Left ventricle myocardium superior (tissue), 1 donor: ENCODE data around the gene GAS7. TPM values are rescaled to one million over a fixed set of nuclear protein-coding genes. Genes with fewer than 3 reads are reported as not detected.
A peak's percentile ranks its signal among the peaks of the same experiment; 100 is the strongest.

Experiments
- ATAC-seq: fragments of 200-7000 bp; cut with Tn5 transposase; one replicate; pipeline ENCODE4 v1.9.1; 2020; ENCODE audit warnings: mild to moderate bottlenecking, moderate library complexity
- DNase-seq: peaks from one replicate; pipeline ENCODE4 v3.0.0-alpha.2; 2020
- intact Hi-C: fragments of 100-400 bp; cut with micrococcal nuclease; formaldehyde crosslinking; loops from one replicate; pipeline ENCODE4 v1.11.0; 2022
- total RNA-seq: library from RNA; stranded (reverse); fragmentation: NEBNext Ultra II Directional; extraction: Animal tissue kit (Norgen Biotek cat#: 25700); gene quantifications from one replicate; pipeline ENCODE4 v1.2.1, GENCODE V29; 2021
- donor health status: DM: no; HTN: yes; CAD: no; lungs with severe emphysema.

GAS7 gene
- total RNA-seq, 1 donor from 2014 or later = 51.2 TPM

DNA sequence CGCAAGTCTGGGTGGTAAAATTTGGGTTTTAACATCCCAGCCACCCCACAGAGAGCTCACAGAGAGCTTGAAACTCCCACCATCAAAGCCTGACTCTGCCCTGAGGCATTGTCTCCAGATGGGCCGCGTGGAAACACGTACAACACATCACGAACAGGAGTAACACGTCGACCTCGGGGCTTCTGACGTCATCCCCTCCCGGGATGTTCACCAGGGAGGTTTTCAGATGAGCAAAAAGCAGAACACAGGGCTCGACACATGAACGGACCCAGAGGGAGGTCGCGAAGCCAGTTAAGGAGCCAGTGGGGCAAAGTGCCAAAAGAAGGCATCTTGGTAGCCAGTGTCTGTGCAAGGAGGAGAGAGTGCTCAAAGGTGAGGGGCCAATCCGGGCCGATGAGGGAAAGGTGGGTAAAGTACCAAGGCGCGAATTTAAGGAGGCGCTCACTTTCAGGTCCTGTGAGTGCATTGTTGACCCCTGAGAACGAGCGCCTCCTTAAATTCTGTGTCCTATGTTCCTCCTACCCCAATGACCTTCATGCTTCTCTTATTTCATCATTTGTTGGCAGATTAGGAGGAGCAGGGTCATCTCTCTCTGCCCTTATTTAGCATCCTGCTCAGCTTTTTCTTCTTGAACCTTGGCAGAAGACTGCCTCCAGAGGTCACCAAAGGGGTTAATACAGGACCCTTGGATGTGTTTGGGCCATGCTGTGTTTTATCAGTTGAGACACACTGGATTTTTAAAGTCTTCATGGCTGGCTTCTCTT lies 298.9 kb downstream of the GAS7 start:
- peak; percentile 36 for ATAC-seq
- intact Hi-C loops = no loop called here

DNA sequence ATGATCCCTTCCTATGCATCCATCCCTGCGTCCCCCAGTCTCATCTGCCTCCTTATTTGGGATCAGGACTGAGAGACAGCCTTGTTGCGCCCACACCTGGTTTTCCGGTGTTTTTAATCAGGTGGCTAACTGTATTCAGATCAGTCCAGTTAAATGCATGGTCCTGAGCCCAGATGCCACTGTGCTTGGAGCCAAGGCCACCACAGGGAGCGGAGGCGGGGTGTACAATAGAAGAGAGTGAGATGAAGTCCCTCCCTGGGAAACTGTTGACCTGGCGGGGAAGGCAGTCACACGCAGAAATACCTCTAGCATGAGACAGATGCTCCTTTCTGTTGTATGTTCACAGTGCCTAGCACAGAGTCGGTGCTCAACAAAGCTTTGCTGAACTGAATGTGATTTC lies 299.6 kb downstream of the GAS7 start:
- intact Hi-C loops = no loop called here
- ATAC-seq (no peak), DNase-seq (no peak)

More for the DNA sequence above, 298.9 kb downstream of the GAS7 start:
- DNase-seq = no peak

DNA sequence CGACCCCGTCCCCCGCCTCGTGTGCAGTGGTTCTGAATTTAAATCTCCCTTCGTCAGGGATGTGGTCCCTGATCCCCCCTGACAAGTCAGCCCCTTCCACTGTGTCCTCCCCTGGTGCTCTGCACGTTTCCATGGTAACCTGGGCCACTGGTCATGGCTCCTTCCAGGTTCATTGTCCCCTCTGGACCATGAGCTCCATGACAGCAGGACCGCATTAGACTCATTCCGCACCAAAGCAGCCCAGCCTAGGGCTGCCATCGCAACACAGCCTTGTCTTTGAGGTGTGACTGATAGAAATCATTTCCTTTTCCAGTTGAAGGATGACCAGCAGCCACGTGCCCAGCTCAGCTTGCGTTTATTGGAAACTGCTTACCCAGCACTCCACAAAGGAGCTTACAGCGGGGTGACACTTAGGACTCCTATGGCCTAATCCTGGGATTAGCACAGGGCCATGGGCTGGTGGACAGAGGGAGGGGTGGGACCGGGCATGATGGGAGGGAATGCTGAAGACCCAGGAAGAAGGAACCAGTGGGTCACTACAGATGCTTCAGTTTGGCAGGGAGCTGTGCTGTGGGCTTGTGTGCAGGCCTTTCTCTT lies 300.9 kb downstream of the GAS7 start:
- intact Hi-C loops = no loop called here
- DNase-seq = no peak
- no peak for ATAC-seq

DNA sequence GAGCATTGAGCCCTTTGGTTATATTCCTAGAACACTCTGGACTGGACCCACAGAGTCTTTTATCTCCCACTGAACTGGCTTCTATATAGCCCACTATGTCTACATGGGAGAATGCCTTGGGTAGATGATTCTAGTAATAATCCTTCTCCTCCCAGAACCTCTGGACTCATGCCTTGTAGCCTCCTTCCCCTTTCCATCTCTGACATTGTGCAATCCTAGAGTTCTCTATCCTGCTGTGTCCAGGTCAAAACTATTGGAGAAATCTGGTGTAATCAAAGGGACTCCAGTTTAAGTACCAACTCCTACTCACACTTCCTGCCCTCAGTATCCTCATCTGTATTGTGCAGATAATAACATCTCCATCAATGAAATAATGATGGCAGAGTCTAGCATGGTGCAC lies 302.5 kb downstream of the GAS7 start:
- no peak for ATAC-seq
- no peak for DNase-seq

DNA sequence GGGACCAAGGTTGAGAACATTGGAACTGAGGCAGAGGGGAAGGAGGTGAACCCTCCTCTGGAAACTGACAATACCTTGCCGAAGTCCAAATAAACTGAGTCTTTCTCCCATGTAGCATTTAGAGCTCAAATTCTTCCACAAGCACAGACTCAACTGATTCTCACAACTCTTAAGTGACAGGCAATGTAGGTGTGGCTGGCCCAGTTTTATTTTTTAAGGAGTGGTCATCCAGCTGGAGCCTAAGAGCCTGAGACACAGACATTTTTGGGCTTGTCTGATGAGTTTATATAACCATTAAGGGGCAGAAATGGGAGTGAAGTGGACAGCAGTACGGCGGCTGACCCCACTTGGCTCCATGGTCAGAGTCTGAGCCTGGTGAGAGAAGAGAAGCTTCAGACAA lies 304.2 kb downstream of the GAS7 start:
- no peak for DNase-seq
- no peak for ATAC-seq
- intact Hi-C loops = loop anchor here (5.0 kb wide), 1 partner anchor 167 kb away; no protein-coding TSS in a partner anchor

More for the DNA sequence above, 302.5 kb downstream of the GAS7 start:
- intact Hi-C loops = no loop called here

DNA sequence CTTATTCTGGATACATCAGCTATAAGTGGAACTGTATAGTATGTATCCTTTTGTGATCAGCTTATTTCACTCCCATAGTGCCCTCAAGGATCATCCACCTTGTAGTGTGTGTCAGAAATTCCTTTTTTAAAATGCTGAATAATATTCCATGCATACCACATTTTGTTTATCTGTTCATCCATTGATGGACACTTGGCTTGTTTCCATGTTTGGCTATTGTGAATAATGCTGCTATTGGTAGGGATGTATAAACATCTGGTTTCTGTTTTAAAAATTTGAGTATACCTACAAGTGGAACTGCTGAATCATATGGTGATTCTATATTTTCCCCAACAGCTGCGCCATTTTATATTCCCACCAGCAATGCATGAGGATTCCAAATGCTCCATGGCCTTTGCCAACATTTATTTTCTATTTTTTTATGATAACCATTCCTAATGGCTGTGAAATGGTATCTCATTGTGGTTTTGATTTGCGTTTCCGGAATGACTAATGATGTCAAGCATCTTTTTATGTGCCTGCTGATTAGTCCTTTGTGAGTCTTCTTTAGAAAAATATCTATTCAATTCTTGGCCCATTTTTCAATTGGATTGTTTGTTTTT lies 304.9 kb downstream of the GAS7 start:
- DNase-seq (no peak), ATAC-seq (no peak)
- intact Hi-C loops = loop anchor here (5.0 kb wide), 1 partner anchor 166 kb away; no protein-coding TSS in a partner anchor

DNA sequence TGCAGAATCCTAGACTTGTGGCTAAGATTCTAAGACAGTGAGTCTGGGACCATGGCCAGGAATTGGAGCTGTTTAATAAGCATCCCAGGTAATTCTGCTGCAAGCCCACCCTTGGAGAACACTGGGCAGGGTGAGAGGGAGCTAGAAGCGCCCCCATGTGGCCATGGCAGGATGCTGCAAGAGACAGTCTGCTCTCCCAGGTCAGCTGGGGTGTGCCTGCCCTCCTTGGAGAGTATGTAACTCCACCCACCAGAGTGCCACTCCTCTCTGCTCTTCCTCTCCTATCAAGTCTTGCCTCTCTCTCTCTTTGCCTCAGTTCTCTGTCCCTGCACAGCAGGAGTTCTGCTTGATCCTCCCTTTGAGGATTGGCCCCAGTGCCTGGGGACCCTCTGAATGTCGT lies 308.3 kb downstream of the GAS7 start:
- peak; percentile 75 for ATAC-seq

DNA sequence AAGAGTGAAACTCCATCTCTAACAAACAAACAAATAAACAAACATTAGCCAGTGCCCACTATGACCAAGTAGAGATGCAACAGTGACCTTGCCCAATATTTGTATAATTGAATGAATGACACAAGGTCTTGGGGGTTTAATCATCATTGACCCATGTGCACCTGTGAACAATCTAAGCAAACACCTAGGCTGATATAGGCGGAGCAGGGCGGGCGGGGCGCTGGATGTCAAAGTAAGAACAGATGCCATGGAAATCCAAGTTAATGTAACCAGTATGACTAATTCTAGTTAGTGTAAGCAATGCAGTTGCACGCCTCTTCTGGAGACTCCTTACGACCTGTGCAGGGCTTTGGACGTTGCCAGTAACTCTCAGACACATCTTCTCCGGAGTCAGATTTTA lies 310.9 kb downstream of the GAS7 start:
- ATAC-seq (no peak), DNase-seq (no peak)
- intact Hi-C loops = no loop called here

More for the DNA sequence above, 308.3 kb downstream of the GAS7 start:
- intact Hi-C loops = loop anchor here (5.0 kb wide), 1 partner anchor 163 kb away; no protein-coding TSS in a partner anchor
- DNase-seq = peak; percentile 50

DNA sequence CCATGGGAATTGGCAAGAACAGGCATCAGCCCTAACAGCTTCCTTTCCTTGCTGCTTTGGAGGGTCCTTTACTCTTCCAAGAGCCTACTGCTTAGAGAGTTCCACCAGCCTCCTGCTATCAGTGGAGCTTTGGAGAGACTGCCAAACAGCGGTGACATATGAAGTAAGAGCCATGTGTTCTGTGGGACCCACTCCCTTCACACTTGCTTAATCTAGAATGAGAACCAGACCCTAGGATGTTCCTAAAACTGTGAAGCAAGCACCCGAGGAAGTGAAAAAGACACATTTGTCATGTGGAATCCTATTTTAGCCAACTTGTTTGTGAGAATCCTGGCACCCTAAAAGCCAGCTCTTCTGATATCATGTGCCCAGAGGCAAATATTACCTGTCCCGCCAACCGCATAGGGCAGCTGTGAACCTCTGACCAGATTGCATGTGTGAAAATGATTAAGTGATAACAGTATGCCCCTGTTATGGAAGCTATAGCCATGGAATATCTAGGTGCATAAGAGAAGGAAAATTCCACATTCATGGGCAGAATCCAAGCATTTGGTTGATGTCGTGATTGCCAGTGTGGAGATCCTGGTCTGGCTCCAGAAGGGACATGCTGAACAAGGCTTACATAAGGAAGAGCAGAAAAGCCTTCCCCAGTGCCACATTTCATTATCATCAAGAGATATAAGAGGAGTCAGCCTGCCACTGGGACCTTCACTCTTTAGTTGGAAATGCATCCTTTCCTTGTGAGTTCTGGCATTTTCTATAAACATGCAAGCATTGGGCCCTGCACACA lies 312.1 kb downstream of the GAS7 start:
- ATAC-seq (no peak), DNase-seq (no peak)
- intact Hi-C loops = no loop called here

DNA sequence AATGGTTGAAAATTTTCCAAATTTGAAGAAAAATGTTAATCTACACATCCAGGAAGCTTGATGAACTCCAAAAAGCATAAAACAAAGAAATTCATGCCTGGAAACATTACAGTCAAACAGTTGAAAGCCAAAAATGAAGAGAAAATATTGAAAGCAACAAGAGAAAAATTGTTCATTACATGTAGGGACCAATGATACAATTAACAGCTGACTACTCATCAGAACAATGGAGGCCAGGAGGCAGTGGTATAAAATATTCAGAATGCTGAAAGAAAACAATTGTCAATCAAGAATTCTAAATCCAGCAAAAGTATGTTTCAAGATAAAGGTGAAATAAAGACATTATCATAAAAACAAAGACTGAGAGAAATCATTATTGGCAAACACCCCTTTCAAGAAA lies 315.0 kb downstream of the GAS7 start:
- intact Hi-C loops = no loop called here

DNA sequence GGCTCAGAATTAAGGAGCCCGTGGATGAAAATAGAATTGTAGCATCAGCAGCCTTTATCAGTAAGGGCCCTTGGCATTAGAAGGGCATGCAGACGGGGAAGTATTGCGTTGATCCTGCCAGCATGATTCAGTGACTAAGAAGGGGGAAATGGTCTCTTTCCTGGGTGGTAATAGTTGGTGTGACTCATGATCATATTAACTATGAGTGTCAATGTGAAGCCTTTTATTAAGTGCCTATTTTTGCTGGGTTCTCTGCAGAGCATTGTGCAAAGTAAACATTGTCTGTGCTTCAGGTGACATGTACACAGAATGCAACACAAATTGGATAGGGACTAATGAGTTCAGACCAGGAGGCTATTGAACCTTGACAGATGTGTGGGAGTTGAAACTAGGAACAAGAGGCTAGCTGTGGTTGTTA lies 317.8 kb downstream of the GAS7 start:
- intact Hi-C loops = no loop called here
- ATAC-seq (peak; percentile 33), DNase-seq (no peak)

More for the DNA sequence above, 315.0 kb downstream of the GAS7 start:
- DNase-seq (no peak), ATAC-seq (no peak)

DNA sequence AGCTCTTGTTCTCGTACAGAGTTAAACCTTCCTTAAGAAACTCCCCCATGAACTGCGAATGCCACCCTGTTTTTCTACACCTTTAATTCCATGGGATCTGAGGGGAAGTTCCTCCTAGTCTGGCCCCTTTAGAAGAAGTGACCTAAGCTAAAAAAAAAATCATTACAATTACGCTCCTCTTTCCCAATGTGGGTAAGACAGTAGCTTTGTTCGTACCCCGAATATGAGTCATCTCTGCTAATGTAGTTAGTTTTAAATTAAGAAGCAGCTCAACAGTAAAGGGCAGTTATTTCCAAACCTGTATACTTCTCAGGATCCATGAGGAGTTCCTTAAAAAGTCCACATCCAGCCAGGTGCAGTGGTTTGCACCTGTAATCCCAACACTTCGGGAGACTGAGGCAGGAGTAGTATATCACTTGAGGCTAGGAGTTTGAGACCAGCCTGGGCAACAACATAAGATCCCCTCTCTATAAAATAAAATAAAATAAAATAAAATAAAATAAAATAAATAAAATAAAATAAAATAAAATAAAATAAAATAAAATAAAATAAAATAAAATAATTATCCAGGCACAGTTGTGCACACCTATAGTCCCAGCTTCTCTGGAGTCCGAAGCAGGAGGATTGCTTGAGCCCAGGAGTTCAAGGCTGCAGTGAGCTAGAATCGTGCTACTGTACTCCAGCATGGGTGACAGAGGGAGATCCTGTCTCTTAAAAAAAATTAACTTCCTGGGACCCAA lies 319.4 kb downstream of the GAS7 start:
- DNase-seq (no peak), ATAC-seq (no peak)
- intact Hi-C loops = no loop called here

DNA sequence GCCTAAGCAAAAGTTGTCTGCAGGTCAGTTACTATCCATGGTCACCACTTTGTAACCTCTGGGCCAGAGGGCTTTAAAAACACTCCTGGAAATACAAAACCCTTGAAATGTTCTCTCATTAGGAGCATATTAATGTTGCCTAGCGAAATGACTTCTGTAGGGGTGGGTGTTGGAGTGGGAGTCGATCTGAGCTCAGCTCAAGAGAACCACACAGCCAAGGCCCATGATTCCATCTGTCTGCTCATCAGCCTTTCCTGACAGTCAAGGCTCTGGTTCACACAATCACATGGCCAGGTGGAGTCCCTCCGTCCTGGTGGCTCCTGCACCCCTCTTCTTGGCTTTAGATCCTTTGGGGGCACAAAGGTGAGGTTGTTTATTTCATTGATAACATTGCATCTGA lies 320.1 kb downstream of the GAS7 start:
- intact Hi-C loops = no loop called here
- ATAC-seq (no peak), DNase-seq (no peak)

DNA sequence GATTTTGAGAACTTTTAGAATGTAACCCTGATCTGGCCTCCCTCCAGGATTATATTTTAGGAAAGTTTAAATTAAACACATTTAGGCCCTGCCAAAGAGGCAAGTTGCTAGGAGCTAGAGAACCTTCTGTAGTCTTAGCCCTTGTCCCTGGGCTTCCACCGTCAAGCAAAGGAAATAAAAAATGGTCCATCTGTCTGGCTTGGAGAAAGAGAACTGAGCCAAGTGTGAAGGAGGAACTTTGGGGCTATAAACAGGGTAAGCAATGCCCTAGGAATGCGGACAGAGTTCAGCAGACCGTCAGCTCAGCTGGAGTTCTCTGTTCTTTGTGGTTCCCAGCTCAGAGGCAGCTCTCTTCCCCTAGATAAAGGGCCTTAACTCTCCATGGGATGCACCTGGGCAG lies 323.0 kb downstream of the GAS7 start:
- intact Hi-C loops = no loop called here
- peak; percentile 60 for ATAC-seq
- DNase-seq = no peak

DNA sequence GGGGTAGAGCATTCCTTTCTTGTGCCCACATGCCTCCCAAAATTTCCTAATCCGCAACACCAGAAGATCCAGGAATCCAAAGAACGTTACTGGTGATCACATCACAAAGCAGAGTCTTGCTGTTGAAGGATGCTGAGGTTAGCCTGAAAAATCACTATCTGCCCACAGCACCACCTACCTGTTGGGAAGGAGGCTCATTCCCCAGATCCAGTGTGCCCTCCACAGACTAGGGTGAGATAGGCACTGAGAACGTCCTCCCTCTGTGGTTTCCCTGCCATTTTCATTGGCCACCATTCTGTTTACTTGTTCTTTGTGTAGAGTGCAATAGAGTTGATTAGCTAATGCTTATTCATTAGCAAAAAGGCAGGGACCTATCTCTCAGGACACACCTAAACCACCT lies 323.7 kb downstream of the GAS7 start:
- ATAC-seq (peak; percentile 30), DNase-seq (no peak)
- intact Hi-C loops = no loop called here

DNA sequence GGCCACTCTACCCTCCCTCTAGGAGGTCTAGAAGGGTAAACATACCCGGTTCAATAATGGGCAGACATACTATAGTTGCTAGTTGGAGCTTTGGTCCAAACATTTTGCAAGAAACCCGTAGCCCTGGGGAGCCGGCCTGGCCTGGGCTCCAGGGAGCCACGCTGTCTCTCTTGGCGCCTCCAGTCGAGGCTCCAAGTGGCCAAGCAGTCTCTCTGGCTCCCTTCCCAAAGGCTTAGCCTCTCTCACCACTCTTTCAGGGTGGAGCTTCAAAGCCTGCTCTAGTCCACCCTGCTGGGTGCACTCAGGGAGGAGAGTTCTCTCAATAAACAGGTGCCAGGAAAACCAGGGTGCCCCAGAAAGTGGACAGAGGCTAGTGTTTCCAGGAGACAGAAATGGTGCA lies 325.6 kb downstream of the GAS7 start:
- ATAC-seq (no peak), DNase-seq (no peak)
- intact Hi-C loops = no loop called here

DNA sequence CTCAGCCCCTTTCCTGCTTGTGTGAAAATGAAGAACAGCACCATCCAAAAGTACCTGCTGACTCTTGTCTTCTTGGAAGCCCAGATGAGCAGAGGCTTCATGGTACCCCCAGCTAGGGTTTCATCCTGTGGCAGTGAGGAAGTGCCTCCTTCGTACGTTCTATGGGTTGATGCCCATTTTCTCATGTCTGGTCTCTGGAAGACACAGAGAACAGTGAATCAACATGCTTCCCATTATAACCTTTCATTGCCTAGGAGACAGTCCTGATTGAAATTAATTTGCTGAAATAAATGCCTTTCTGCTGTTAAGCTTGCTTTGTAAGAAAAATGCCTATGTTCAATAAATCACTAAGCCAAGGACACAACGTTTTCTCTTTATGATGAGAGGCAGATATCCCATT lies 329.9 kb downstream of the GAS7 start:
- DNase-seq = no peak
- ATAC-seq = no peak
- intact Hi-C loops = no loop called here

DNA sequence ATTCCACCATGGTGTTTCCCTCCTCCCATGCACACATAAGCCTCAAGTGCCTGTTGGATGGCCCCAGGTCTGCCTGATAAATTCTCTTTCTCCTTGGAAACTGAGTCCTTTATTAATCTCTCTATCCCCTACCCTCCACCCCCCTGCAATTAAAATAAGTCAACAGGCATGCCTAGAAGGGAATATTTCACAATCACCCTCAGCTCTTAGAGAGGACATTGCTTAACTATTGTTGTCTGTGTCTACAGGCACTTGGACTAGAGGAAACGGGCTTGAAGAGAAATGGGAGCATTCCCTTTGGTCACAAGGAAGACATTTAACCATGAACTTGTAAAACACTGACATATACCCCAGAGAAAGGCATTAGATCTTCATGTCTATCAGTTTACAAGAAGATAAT lies 332.8 kb downstream of the GAS7 start:
- intact Hi-C loops = no loop called here
- ATAC-seq (no peak), DNase-seq (no peak)

DNA sequence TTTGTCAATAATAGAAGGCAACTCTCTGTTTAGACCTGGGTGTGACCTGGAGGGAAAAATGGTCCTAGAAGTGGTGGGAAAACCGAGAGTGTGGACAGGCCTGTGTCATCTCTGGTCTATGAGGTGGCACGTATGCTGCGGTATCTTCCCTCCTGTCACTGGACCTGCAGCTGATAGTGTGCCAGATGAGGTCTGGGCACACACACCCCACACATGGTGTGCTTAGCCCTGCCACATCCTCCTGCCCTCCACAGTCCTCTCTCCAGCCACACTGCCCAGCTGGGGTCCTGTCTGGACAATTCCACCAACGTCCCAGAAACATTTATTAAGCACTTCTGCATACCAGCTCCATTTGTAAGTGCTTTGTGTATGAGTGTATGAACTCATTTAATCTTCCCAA lies 335.5 kb downstream of the GAS7 start:
- ATAC-seq (no peak), DNase-seq (no peak)
- intact Hi-C loops = no loop called here
